ENCODE measurements around the gene PHB1. TPM values are rescaled to one million over a fixed set of nuclear protein-coding genes. Genes with fewer than 3 reads are reported as not detected.

PHB1 gene
- total RNA-seq, 1 donor from 2014 or later, result 127 TPM

- DNase-seq, result no peak
- peaks cover 90% of the 10 kb centered on the region for H3K36me3 ChIP-seq
- H3K4me1 ChIP-seq, result peaks cover 25% of the 10 kb centered on the region
- no peak for TF ChIP-seq CTCF (IDR thresholded peaks at IDR 0.05)
- intact Hi-C loops (cut with DNase I), result no loop called here
- H3K27ac ChIP-seq, result no peak overlapping the region
- no peak overlapping the region for H3K4me3 ChIP-seq
- no peaks in the 10 kb centered on the region for H3K27me3 ChIP-seq
- no peak for ATAC-seq
- no peaks in the 10 kb centered on the region for H3K9me3 ChIP-seq
These were observed 7.6 kb downstream of the PHB1 start for GRCh38 chr17:49407086-49407485.

GRCh38 chr17:49406421-49407061, 8.1 kb downstream of the PHB1 start:
- intact Hi-C loops (cut with DNase I), result no loop called here

GRCh38 chr17:49404906-49405305, 9.8 kb downstream of the PHB1 start:
- Histone ChIP-seq H3K9me3 (no peaks in the 10 kb centered on the region), H3K27me3 (no peaks in the 10 kb centered on the region), H3K4me3 (no peak overlapping the region), H3K36me3 (peaks cover 69% of the 10 kb centered on the region), H3K4me1 (peaks cover 26% of the 10 kb centered on the region), H3K27ac (peak overlapping the region; percentile 77)
- intact Hi-C loops (cut with DNase I), result no loop called here
- no peak for TF ChIP-seq CTCF (IDR thresholded peaks at IDR 0.05)
- DNase-seq (no peak), ATAC-seq (no peak)

More at GRCh38 chr17:49406421-49407061, 8.1 kb downstream of the PHB1 start:
- no peak overlapping the region for H3K4me3 ChIP-seq
- TF ChIP-seq CTCF (IDR thresholded peaks at IDR 0.05), result no peak
- no peaks in the 10 kb centered on the region for H3K9me3 ChIP-seq
- H3K27ac ChIP-seq, result no peak overlapping the region
- ATAC-seq, result no peak
- peaks cover 26% of the 10 kb centered on the region for H3K4me1 ChIP-seq
- DNase-seq, result no peak
- no peaks in the 10 kb centered on the region for H3K27me3 ChIP-seq
- H3K36me3 ChIP-seq, result peaks cover 85% of the 10 kb centered on the region

- H3K27ac ChIP-seq, result peak overlapping the region; percentile 77
- intact Hi-C loops (cut with DNase I), result no loop called here
- no peak for TF ChIP-seq CTCF (IDR thresholded peaks at IDR 0.05)
These were observed 10.3 kb downstream of the PHB1 start for GRCh38 chr17:49404361-49404760.

DNA sequence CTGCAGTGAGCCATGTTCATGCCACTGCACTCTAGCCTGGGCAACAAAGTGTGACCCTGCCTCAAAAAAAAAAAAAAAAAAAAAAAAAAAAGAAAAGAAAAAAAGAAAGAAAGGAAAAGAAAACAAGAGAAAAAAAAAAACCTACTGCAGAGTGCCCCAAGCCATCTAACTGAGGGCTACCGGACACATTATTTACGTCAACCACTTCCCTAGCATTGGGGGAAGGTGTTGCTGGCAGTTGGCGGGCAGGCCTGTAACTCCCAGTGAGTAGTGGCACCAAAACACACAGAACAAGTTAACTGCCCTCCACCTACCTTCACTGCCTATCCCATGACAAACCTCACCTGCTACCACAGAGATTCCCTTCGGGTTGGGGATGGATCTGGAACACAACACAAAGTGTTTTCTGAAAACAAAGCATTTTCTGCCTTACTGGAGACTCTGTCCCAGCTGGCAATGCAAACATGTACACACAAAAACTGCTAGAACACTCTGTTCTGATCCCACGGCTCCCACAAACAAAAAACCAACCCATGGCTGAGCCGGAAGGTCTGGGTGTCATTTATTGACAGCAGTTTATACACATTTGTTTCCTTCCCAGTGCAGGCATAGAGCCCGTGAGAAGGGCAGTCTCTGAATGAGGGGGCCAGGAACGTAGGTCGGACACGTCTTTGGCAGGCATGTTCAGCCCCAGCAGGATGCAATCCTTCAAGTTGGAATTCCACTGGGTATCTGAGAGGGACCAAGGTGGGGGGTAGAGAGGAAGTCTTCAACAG, 11.0 kb downstream of the PHB1 start:
- H3K4me3 ChIP-seq, result no peak overlapping the region
- intact Hi-C loops (cut with DNase I), result no loop called here
- H3K4me1 ChIP-seq, result peaks cover 26% of the 10 kb centered on the region
- DNase-seq (no peak), ATAC-seq (peak; percentile 40)
- TF ChIP-seq CTCF (IDR thresholded peaks at IDR 0.05), result no peak
- H3K27ac ChIP-seq, result peak overlapping the region; percentile 77
- H3K9me3 ChIP-seq, result no peaks in the 10 kb centered on the region
- H3K27me3 ChIP-seq, result no peaks in the 10 kb centered on the region
- H3K36me3 ChIP-seq, result peaks cover 57% of the 10 kb centered on the region

More at GRCh38 chr17:49404361-49404760, 10.3 kb downstream of the PHB1 start:
- peak; percentile 21 for ATAC-seq
- DNase-seq, result no peak
- no peak overlapping the region for H3K4me3 ChIP-seq
- no peaks in the 10 kb centered on the region for H3K27me3 ChIP-seq
- peaks cover 26% of the 10 kb centered on the region for H3K4me1 ChIP-seq
- peaks cover 64% of the 10 kb centered on the region for H3K36me3 ChIP-seq
- no peaks in the 10 kb centered on the region for H3K9me3 ChIP-seq
